ENCODE data around the gene AGFG2. TPM values are rescaled to one million over a fixed set of nuclear protein-coding genes. Genes with fewer than 3 reads are reported as not detected.

Gene AGFG2
- total and polyA plus RNA-seq, 2 of the 13 experiments (the other 11 are each of a cell fraction or from before 2014, with no cell fraction given): 125 to 132 TPM

DNA sequence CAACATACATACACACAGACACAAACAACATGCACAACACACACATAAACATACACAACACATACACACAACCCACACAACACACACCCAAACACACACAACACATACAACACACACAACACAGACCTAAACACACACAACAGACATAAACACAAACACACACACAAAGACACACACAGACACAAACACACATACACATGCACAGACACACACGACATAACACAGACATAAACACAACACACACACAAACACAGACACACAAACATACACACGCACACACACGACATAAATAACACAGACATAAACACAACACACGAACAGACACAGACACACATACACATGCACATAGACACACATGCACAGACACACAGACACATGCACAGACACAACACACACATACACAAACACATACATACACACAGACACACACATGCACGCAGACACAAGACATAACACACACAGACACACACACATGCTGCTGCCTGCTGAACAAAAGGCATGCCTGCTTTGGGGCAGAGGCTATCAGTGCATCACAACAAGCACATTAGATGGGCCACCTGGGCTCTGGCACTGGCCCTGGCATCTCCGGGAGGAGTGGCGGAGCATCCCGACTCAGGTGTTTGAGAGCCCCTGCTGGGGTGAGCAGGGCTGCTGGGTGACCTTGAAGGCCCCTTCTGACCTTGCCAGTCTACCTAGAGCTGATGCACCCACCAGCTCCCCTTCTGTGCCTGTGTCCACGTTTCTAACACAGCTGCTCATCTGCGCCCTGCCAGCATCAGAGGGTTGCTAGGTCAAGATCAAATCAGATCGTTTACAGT lies 41.7 kb downstream of the AGFG2 start (continued):
- TF ChIP-seq, protein P1, sequence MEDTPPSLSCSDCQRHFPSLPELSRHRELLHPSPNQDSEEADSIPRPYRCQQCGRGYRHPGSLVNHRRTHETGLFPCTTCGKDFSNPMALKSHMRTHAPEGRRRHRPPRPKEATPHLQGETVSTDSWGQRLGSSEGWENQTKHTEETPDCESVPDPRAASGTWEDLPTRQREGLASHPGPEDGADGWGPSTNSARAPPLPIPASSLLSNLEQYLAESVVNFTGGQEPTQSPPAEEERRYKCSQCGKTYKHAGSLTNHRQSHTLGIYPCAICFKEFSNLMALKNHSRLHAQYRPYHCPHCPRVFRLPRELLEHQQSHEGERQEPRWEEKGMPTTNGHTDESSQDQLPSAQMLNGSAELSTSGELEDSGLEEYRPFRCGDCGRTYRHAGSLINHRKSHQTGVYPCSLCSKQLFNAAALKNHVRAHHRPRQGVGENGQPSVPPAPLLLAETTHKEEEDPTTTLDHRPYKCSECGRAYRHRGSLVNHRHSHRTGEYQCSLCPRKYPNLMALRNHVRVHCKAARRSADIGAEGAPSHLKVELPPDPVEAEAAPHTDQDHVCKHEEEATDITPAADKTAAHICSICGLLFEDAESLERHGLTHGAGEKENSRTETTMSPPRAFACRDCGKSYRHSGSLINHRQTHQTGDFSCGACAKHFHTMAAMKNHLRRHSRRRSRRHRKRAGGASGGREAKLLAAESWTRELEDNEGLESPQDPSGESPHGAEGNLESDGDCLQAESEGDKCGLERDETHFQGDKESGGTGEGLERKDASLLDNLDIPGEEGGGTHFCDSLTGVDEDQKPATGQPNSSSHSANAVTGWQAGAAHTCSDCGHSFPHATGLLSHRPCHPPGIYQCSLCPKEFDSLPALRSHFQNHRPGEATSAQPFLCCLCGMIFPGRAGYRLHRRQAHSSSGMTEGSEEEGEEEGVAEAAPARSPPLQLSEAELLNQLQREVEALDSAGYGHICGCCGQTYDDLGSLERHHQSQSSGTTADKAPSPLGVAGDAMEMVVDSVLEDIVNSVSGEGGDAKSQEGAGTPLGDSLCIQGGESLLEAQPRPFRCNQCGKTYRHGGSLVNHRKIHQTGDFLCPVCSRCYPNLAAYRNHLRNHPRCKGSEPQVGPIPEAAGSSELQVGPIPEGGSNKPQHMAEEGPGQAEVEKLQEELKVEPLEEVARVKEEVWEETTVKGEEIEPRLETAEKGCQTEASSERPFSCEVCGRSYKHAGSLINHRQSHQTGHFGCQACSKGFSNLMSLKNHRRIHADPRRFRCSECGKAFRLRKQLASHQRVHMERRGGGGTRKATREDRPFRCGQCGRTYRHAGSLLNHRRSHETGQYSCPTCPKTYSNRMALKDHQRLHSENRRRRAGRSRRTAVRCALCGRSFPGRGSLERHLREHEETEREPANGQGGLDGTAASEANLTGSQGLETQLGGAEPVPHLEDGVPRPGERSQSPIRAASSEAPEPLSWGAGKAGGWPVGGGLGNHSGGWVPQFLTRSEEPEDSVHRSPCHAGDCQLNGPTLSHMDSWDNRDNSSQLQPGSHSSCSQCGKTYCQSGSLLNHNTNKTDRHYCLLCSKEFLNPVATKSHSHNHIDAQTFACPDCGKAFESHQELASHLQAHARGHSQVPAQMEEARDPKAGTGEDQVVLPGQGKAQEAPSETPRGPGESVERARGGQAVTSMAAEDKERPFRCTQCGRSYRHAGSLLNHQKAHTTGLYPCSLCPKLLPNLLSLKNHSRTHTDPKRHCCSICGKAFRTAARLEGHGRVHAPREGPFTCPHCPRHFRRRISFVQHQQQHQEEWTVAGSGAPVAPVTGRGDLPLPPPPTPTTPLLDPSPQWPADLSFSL (CRISPR knock-in tag; IDR thresholded peaks at IDR 0.05): peak; percentile 85
- TF ChIP-seq POLR2AphosphoS2 (IDR thresholded peaks at IDR 0.05; ENCODE audit: low read depth, low read length) (peak; percentile 81; the same call in 1 of the 2 replicates), HNRNPL (IDR thresholded peaks at IDR 0.05; ENCODE audit: low read depth, low read length) (0 out of 2 replicates have a peak, but pooled peaks have one; percentile 48), ZNF207 (IDR thresholded peaks at IDR 0.05; ENCODE audit: borderline replicate concordance) (peak; percentile 74; the same call in 1 of the 2 replicates), POLR2A (IDR thresholded peaks at IDR 0.05; ENCODE audit: insufficient read depth in 1 of 2, low read depth in 2 of 2, low read length in 2 of 2) (0 out of 4 replicates have a peak, but pooled peaks of 1 of the 2 experiments have one; percentile 5), ARNT2 (CRISPR knock-in tag; IDR thresholded peaks at IDR 0.05; ENCODE audit: low read depth) (no peak), IKZF1 (IDR thresholded peaks at IDR 0.05) (0 out of 2 replicates have a peak, but pooled peaks have one; percentile 80), TOE1 (CRISPR knock-in tag; IDR thresholded peaks at IDR 0.05) (no peak), FOXP1 (IDR thresholded peaks at IDR 0.05) (peak; percentile 34; the same call in 1 of the 2 replicates), FOXP1 (CRISPR knock-in tag; IDR thresholded peaks at IDR 0.05) (no peak), CCAR2 (optimal IDR thresholded peaks at IDR 0.05; ENCODE audit: low read depth, low read length) (peak; percentile 72), ZNF556 (CRISPR knock-in tag; IDR thresholded peaks at IDR 0.05; ENCODE audit: borderline replicate concordance) (no peak), ZNF614 (CRISPR knock-in tag; IDR thresholded peaks at IDR 0.05; ENCODE audit: borderline replicate concordance) (no peak), NBN (conservative IDR thresholded peaks at IDR 0.05) (peak; percentile 85; the same call in 1 of the 2 replicates), DMAP1 (CRISPR knock-in tag; IDR thresholded peaks at IDR 0.05) (no peak), JUNB (CRISPR knock-in tag; IDR thresholded peaks at IDR 0.05; ENCODE audit: borderline replicate concordance) (peak; percentile 23; the same call in 1 of the 2 replicates), ZNF205 (CRISPR knock-in tag; IDR thresholded peaks at IDR 0.05) (no peak)
- TF ChIP-seq, protein P2, sequence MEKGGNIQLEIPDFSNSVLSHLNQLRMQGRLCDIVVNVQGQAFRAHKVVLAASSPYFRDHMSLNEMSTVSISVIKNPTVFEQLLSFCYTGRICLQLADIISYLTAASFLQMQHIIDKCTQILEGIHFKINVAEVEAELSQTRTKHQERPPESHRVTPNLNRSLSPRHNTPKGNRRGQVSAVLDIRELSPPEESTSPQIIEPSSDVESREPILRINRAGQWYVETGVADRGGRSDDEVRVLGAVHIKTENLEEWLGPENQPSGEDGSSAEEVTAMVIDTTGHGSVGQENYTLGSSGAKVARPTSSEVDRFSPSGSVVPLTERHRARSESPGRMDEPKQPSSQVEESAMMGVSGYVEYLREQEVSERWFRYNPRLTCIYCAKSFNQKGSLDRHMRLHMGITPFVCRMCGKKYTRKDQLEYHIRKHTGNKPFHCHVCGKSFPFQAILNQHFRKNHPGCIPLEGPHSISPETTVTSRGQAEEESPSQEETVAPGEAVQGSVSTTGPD (CRISPR knock-in tag; IDR thresholded peaks at IDR 0.05): no peak
